Pons (tissue), 1 donor: ENCODE data around the gene CTXN1.
"Not testable (repeated sequence)": the region's sequence is repeated elsewhere in the genome, so short reads cannot be mapped to it uniquely, and the experiment has no call there.

Experiments used
- DNase-seq: peaks from one replicate; pipeline ENCODE4 v3.0.0-alpha.2; 2016; ENCODE audit warnings: low spot score

Gene CTXN1

DNA sequence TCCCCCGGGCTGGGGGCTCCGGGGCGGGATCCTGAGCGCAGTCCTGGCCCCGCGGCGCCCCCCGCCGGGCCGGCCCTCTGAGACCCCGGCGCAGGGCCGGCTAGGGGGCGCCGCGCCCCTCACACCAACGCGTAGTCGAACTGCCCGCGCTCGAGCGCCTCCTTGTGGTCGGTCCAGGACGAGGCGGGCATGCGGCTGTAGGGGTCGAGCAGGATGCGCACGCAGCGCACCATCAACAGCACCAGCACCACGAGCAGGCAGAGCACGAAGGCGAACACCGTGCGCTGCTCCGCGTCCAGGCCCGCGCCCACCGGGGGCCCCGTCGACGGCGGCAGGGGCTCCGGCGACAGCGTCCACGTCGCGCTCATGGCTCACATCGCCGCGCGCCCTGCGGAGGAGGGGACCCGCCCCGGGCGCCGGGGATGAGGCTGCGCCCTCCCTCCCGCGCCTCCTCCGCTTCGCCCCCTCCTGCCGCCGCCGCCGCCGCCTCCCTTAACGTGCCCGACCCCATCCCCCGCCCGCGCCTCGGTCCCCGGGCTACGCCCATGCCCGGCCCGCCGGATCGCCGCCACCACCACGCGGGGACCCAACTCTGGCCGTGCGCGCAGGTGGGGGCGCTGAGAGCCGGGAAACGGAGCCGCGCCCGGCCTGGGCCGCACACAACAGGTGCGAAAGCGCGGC, 624 bp downstream of the CTXN1 start:
- DNase-seq, result no peak

GRCh38 chr19:7924651-7925170, 1.2 kb downstream of the CTXN1 start:
- no peak for DNase-seq

DNA sequence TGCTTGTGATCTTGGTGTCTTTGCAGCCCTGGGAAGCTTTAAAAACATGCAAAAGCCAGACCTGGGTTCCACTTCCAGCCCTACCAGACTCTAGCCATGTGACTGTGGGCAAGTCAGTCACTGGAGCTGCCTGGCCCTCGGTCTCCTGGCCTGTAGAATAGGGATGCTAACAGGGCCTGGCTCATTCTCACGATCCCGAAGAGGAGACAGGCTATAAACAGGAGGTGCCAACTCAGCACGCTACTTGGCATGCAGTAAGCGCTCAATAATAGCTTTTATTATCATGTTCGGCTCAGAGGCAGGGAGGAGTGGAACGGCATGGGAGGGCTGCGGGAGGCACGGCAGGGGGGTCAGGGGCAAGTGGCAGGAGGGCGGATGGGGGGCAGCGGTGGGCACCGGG, 1.7 kb downstream of the CTXN1 start:
- no peak for DNase-seq

DNA sequence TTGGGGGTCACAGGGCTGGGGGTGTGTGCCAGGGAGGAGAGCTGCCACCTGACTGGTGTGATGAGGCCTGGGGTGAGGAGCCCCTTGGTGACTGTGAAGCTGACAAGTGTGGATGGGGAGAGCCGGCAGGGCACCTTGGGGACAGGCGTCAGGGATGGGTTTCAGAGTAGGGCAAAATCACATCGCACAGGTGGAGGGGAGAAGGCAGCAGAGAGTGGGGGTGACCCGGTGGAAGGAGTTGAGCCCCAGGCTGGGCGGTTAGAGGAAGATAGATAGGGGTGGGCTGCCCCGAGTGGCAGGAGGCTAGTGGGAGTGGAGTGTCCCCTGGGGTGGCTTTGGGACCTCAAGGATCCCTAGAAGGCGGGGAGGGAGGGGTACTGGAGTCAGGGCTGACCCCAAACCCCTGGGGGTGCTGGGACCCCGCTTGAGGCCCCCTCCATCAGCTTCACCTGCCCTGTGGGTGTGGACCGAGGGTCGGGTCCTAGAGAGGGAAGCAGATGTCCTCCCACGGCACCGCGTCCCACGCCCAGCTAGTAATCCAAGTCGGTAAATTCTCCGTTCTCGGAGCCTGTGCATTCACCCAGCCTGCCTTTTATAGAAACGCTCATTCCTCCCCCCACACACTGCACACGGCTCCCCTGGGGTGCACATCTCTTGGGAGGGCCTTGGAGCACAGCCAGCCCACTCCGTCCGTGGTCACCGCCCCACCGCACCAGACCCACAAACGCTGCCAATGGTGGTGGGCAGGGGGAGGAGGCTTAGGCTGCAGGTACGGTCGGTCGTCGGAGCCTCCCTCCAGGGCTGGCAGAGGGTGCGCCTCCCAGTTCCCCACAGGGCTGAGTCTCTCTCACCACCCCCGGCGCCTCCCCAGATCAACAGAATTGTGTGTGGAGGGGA, 2.4 kb downstream of the CTXN1 start:
- DNase-seq, result no peak

DNA sequence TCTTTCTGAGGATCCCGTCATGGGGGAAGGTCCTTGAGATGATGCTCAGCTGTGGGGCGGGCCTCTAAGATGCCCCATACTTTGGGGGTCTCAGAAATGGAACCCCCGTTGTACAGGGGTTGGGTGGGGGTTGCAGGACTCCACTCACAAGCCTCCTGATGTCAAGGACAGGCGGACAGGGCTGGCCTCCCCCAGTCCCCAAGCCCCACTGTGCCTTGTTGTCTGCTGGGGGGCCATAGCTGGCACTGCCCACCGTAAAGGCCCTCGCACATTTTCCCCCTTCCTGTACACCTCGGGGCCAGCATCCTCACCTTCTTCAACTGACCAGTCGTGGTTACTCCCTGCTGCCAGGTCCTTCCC, 3.1 kb downstream of the CTXN1 start:
- no peak for DNase-seq

- no peak for DNase-seq
These were observed 3.7 kb downstream of the CTXN1 start for GRCh38 chr19:7921967-7922835.

DNA sequence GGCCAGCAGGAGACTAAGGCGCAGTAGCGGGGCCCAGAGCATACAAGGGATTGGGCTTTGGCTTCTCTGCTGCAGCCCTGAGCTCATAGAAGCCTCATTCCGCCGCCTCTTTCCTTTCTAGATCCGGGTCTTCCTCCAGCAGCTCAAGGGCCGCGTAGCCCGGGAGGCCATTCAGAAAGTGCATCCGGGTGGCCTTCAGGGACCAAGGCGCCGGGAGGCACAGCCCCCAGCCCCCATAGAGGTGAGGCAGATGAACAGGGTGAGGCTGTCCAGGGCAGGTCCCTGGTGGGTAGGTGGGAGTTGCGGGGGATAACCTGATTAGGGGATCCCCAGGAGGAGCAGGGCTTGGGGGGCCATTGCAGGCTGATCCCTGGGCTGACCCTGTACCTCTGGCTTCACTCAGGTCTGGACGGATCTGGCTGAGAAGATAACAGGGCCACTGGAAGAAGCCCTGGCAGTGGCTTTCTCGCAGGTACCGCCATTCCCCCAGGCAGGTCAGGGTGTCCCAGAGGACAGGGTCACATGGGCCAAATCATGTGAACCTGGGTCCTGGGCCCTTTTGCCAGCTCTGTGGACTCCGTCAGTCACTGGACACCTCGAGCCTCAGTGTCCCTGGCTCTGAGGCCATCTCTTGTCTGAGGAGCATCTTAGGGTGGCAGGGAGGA, 4.5 kb downstream of the CTXN1 start:
- DNase-seq, result no peak

DNA sequence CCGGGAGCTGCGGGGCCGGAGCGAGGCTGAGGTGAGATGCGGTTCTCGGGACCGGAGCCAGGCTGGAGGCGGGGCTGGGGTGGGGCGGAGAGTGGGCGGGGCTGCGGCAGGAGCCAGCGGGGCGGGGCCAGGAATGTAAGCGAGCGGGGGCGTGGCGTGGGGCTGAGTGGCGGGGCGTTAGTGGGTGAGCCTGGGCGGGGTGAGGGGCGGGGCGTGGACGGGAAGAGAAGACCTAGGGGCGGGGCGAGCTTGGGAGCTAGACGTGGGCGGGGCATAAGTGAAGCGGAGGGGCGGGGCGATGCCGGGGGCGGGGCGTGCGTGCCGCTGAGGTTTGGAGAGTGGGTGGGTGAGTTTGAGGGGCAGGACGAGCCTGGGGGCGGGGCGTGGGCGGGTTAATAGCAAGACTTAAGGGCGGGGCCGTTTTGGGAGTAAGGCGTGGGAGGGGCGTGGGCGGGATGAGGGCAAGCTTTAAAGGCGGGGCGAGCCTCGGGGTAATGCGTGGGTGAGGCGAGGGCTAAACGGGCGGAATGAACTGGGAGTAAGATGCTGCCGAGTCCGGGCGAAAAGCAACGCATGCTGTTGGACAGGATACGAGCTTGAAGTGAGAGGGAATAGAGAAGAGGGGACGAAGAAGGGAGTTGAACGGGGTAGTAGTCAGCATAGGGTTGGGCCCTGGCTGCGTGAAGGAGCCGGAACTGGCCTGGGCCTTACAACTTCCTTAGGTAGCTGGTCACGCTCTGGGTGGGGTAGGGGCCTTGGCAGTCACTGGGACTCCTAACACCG, 5.2 kb downstream of the CTXN1 start:
- DNase-seq, result peak; percentile 96

- peak; percentile 79 for DNase-seq
These were observed 6.1 kb downstream of the CTXN1 start, which contains the start of gene SNAPC2 for GRCh38 chr19:7919610-7920518. Gene SNAPC2 (plus strand): TSS chr19:7920338. CDS start chr19:7920367, 29 bp downstream.

- no peak for DNase-seq
These were observed 7.1 kb downstream of the CTXN1 start for GRCh38 chr19:7918615-7919421.

- DNase-seq, result not testable (repeated sequence)
These were observed 7.8 kb downstream of the CTXN1 start for GRCh38 chr19:7918062-7918614.

- no peak for DNase-seq
These were observed 8.5 kb downstream of the CTXN1 start for GRCh38 chr19:7917267-7918061.

GRCh38 chr19:7916955-7917266, 9.0 kb downstream of the CTXN1 start:
- DNase-seq, result no peak

GRCh38 chr19:7916103-7916954, 9.6 kb downstream of the CTXN1 start:
- DNase-seq, result no peak

DNA sequence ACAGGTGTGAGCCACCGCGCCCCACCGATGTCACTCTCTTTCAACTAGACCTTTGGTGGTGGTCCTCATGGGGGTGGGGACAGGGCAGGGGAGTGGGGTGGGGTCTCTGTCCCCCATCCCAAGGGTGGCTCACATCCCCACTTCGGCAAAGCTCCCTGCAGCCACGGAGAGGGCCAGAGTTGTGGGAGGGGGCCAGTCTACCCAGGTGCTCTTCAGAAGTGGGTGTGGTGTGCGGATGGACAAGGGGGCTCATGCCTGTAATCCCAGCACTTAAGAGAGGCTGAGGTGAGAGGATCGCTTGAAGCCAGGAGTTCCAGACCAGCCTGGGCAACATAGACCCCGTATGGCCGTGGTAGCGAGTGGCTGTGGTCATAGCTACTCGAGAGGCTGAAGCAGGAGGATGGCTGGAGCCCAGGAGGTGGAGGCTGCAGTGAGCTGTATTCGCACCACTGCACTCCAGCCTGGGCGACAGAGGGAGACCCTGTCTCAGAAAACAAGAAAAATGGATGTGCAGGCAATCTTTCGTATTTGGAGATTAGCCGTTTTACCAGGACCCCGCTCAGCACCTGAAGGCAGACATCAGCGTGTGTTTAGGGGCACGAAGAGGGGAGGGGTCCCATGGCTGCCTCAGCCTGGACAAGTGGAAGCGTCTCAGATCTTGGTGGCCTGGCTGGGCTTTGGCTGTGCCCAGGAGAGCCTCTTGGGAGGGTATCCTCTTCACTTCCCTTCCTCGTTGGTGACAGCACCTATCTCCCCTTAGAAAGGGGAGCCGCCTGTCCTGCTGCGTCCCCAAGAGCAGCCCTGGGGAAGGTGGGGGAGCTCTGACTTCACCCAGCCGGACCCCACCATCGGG, 10.5 kb downstream of the CTXN1 start:
- no peak for DNase-seq

GRCh38 chr19:7914598-7915045, 11.3 kb downstream of the CTXN1 start, which contains the start of gene TGFBR3L:
Gene TGFBR3L (plus strand): TSS chr19:7914830.
- DNase-seq, result no peak
